HT1080 (cell line): ENCODE results near the gene NDUFS8. TPM values are rescaled to one million over a fixed set of nuclear protein-coding genes. Genes with fewer than 3 reads are reported as not detected.

Experiments used
- DNase-seq: peaks from one replicate; pipeline ENCODE4 v3.0.0-alpha.2; 2015; ENCODE audit warnings: low read depth
- small RNA-seq: library from RNA; depleted of rRNA; stranded (forward); fragments of <200 nt; gene quantifications from one replicate; pipeline ENCODE3, GENCODE V24; 2014
- total RNA-seq: library from RNA; depleted of rRNA; stranded (reverse); fragments of >200 nt; shearing (Covaris generic); gene quantifications from 2 replicates; pipeline ENCODE4 v1.2.3, GENCODE V29; 2014; rRNA removed

NDUFS8 gene
- total RNA-seq, 1 experiment from 2014 or later = 304 TPM

DNA sequence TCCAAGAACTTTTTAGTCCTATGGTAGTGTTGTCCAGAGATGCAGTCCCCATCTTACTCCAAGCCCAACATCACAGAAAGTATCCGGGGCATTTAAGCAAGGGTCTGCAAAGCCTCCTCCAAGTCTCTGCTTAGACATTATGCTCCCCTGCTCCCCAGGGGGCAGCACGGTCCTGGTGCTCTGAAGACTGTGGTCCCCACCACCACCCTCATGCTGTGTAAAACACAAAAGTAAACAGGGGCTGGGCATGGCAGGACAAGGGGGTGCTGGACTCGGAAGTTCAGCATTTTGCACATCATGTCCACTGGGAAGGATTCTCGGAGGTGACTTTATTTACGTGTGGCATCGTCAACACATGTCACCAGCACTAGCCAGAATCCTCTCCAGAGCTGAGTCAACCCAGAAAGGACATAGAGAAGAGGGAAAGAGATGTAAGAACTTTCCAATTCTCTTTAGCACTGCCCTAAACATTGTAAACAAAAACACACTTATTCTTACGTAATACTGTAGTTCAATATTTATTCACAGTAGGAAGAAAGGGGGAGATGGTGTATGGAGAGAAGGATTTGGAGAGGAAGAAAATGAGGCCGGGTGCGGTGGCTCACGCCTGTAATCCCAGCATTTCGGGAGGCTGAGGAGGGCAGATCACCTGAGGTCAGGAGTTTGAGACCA lies 46.0 kb downstream of the NDUFS8 start:
- DNase-seq = no peak

DNA sequence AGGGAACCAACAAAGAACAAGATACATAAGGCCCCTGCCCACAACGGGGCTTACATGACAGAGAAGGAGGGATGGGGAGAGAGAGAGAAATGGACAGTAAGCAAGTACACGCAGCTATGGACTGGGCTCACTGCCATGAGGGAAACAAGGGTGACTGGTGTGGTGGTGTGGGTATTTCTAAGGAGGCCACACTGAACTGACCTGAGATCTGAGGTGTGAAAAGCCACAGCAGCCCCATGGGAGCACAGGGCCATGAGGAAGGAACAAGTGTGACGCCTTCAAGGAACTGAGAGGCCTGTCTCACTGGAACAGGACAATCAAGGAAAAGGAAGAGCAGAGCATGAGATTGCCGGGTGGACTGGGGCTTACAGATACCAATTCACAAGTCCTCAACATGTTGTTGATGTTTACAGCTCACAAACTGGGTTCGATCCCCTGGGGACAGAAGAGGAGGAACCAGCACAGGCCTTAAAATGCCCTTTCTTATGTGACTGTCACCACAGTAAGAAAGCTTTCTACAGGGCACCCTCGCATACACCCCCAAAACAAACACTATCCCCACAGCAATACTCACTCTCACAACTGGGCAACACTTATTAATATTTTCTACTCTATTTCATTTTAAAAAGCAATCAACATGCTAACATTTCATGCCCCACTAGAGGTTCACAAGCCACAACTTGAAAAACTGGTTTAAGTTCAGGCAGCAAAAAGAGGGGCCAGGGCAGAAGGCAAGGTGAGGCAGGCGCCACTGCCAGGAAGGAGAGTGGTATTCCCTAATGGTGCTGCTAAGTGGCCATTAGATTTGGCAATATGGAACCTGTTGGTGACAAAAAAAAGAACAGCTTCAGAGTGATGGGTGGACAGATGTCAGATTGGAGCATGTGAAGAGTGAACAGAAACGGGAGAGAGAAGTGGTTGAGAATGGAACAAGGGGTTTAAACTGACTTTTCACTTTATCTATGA lies 47.4 kb downstream of the NDUFS8 start:
- no peak for DNase-seq

DNA sequence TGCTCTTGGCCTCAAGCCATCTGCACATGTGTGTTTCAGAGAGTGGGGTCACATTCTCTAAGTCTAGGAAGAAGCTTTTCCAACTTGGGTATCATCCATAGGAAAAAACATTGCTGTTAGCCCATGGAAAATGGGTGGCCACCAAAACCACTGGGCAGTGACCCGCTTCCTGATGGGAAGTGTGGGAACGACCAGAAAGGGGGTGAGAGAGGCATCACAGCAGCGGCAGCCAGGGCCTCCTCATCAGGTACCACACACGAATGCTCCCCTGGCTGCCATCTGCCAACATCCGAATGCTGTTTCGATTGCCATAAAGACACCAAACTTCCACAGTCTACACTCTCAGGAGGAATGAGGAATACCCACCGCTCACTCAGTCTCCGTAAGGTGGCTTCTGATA lies 50.4 kb downstream of the NDUFS8 start:
- no peak for DNase-seq

DNA sequence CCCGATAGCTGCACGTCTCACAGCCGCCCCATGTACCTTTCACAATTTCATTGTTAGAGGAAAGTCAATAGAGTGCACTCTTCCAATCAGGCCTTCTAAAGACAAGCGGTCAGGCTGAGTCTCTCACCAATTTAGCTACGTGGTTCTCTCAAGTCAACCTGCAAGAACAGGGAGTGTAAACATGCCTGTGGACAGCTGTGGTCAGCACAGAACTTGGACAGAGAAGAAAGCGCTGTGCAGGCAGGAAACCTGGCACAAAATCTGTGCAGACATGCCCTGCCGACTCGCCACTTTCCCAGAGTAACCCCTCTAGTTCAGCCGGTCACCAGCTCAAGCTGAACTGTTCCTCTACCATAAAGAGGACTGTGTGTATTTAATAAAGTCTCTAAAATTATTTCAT lies 51.2 kb downstream of the NDUFS8 start:
- DNase-seq = no peak

DNA sequence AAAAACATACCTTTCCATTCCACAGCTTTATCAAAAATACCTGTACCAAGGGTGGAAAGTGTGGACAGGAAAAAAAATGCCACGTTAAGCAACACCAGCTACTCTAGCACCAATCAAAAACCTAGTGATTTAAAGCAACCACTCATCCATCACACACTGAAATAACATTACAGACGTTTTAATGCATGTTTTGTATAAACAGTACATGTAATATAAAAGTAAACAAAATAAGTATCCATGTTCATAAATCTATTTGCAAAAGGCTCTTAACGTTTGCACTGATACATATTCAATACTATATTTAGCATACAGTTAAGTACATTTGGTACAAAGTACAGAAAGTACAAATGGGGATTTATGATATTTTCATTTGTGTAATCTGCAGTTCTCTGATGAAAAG lies 52.0 kb downstream of the NDUFS8 start:
- no peak for DNase-seq

DNA sequence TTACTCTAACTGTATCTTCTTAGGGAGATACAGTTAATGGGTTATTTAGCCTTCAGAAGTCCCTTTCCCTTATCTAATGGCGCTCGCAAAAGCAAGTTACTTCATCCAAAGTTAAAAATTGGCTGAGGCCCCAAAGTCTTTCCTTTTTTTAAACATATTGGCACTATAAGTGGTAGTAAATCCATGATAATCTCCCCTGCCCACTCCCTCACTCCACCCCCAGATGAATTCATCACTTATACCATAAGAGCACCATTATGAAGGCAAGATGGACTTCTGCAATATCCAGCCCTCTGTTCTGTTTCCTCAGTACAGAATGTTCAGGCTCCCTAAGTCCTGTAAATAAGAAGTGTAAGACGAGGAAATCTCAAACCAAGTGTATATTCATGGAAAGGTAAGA lies 53.0 kb downstream of the NDUFS8 start:
- no peak for DNase-seq

Small RNAs within 50 kb of the gene (small RNA-seq; reads per million reads assigned to genes)
- not detected for gene MIR6753

Other genes starting within 250 kb of the NDUFS8 start
- gene UNC93B1, start 26.6 kb upstream of the NDUFS8 start, total RNA-seq = 16.2 and 18.7 TPM in 2 replicates
- gene ALDH3B1, start 20.4 kb upstream of the NDUFS8 start, total RNA-seq = 15.5 and 19.0 TPM in 2 replicates
- gene TCIRG1, start 8.3 kb downstream of the NDUFS8 start, total RNA-seq = 75.1 and 77.2 TPM in 2 replicates
- gene CHKA, start 90.7 kb downstream of the NDUFS8 start, total RNA-seq = 10.0 and 17.4 TPM in 2 replicates
- 18.0 and 19.8 TPM in 2 replicates for gene KMT5B, start 182.6 kb downstream of the NDUFS8 start, total RNA-seq
- gene C11orf24, start 241.3 kb downstream of the NDUFS8 start, total RNA-seq = 41.8 and 53.2 TPM in 2 replicates